Neural progenitor cell (in vitro differentiated cells): ENCODE measurements around the gene NINJ2.

Source experiments
- EZH2 ChIP-seq: fragments of 200-600 bp; sonication (generic); IDR thresholded peaks from 2 replicates; pipeline ENCODE4 v1.6.1; 2017; ENCODE audit warnings: antibody characterized with exemption, mild to moderate bottlenecking, moderate library complexity
- EZH2phosphoT487 ChIP-seq: fragments of 200-600 bp; sonication (generic); IDR thresholded peaks from 2 replicates; pipeline ENCODE4 v1.6.1; 2017; ENCODE audit warnings: antibody characterized with exemption

GRCh38 chr12:533718-534117, 129.5 kb downstream of the NINJ2 start:
- TF ChIP-seq EZH2 (no peak), EZH2phosphoT487 (no peak)
